RWPE1 (cell line): ENCODE measurements around the gene HS6ST3.
"Not testable (repeated sequence)": the region's sequence is repeated elsewhere in the genome, so short reads cannot be mapped to it uniquely, and the experiment has no call there.

Experiments
- CTCF ChIA-PET: fragments of 350-600 bp; sonication (Branson Sonifier 250); formaldehyde crosslinking; extraction: SDS; loops from one replicate; lab custom pipeline; 2021; lab: Yijun Ruan, JAX
- POLR2A ChIA-PET: fragments of 400-600 bp; formaldehyde crosslinking; extraction: SDS; loops from one replicate; lab custom pipeline; 2020; ENCODE audit warnings: antibody characterized with exemption; ENCODE audit not compliant: low non-redundant PET; lab: Yijun Ruan, JAX
- DNase-seq: peaks from one replicate; pipeline ENCODE4 v3.0.0; 2012; ENCODE audit warnings: low spot score
- H3K27ac ChIP-seq: fragments of 450-650 bp; 2 replicates; pipeline ENCODE4 v1.5.1; 2017
- CTCF ChIP-seq: fragments of 450-650 bp; conservative IDR thresholded peaks from 2 replicates; pipeline ENCODE4 v1.5.1; 2017; ENCODE audit warnings: low read depth, mild to moderate bottlenecking

Gene HS6ST3

DNA sequence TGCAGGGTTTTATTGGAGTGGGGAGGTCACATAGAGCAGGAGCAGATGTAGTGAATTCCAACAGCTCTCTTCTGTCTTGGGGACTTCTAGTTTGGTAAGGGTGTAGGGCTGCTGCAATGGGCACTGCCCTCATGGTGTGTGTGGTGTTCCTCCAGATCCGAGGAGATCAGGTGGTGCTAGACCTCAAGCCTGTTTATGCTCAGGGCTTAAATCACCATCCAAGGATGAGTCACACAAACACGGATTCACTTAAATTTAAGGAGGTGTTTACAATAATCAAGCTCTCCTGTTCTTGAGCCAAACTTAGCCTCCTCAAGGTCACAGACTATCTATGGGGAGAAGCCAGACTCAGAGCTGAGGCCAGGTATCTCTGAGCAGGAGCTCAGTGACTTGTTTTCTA lies 23.0 kb downstream of the HS6ST3 start:
- H3K27ac ChIP-seq, result no peak overlapping the region
- ChIA-PET CTCF (interaction anchor here (0.6 kb wide), 1 partner anchor 73 kb away, joined by 3 read pairs; no protein-coding TSS in a partner anchor), POLR2A (no interaction called here)
- TF ChIP-seq CTCF, result no peak
- DNase-seq, result no peak

DNA sequence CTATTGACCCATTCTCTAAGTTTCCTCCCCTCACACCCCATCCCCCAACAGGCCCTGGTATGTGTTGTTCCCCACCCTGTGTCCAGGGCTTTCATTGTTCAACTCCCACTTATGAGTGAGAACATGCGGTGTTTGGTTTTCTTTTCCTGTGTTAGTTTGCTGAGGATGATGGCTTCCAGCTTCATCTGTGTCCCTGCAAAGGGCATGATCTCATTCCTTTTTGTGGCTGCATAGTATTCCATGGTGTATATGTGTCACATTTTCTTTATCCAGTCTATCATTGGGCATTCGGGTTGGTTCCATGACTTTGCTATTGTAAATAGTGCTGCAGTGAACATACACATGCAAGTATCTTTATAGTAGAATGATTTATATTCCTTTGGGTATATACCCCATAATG lies 25.5 kb downstream of the HS6ST3 start:
- H3K27ac ChIP-seq, CTCF ChIA-PET, DNase-seq, POLR2A ChIA-PET: not testable (repeated sequence)

- H3K27ac ChIP-seq, result no peak overlapping the region
- CTCF ChIA-PET, result interaction anchor here (0.6 kb wide), 2 partner anchors 81 to 828 kb away, joined by 3 read pairs; no protein-coding TSS in a partner anchor
- DNase-seq, result no peak
- POLR2A ChIA-PET, result interaction anchor here (0.6 kb wide), 1 partner anchor 188 kb away, joined by 4 read pairs; no protein-coding TSS in a partner anchor
- no peak for TF ChIP-seq CTCF
Observed at GRCh38 chr13:96119921-96120320, 30.0 kb downstream of the HS6ST3 start.

GRCh38 chr13:96130818-96131340 lies 41.0 kb downstream of the HS6ST3 start:
- H3K27ac ChIP-seq, result no peak overlapping the region
- no peak for DNase-seq
- POLR2A ChIA-PET, result no interaction called here
- TF ChIP-seq CTCF, result no peak
- CTCF ChIA-PET, result interaction anchor here (0.5 kb wide), 1 partner anchor 10 kb away, joined by 3 read pairs; no protein-coding TSS in a partner anchor

GRCh38 chr13:96141032-96141431 lies 51.1 kb downstream of the HS6ST3 start:
- POLR2A ChIA-PET, result no interaction called here
- DNase-seq, result no peak

GRCh38 chr13:96159725-96160124 lies 69.8 kb downstream of the HS6ST3 start:
- ChIA-PET CTCF (no interaction called here), POLR2A (interaction anchor here (0.5 kb wide), 1 partner anchor 40 kb away, joined by 4 read pairs; no protein-coding TSS in a partner anchor)
- no peak for TF ChIP-seq CTCF

More at GRCh38 chr13:96141032-96141431, 51.1 kb downstream of the HS6ST3 start:
- H3K27ac ChIP-seq, result no peak overlapping the region
- TF ChIP-seq CTCF, result no peak
- CTCF ChIA-PET, result interaction anchor here (0.6 to 1.0 kb wide), 9 partner anchors 11 to 1322 kb away, joined by 3 to 6 read pairs (median 5); no protein-coding TSS in a partner anchor

GRCh38 chr13:96161141-96161540 lies 71.2 kb downstream of the HS6ST3 start:
- TF ChIP-seq CTCF, result no peak
- H3K27ac ChIP-seq, result no peak overlapping the region
- no peak for DNase-seq
- ChIA-PET POLR2A (no interaction called here), CTCF (no interaction called here)

More at GRCh38 chr13:96159725-96160124, 69.8 kb downstream of the HS6ST3 start:
- DNase-seq, result no peak
- H3K27ac ChIP-seq, result no peak overlapping the region
